ENCODE results near the gene PRKG2.

GRCh38 chr4:81143183-81143582, 71.8 kb downstream of the PRKG2 start:
- no peak for TF ChIP-seq POLR2A (IDR thresholded peaks at IDR 0.05)
- TF ChIP-seq, protein P1, sequence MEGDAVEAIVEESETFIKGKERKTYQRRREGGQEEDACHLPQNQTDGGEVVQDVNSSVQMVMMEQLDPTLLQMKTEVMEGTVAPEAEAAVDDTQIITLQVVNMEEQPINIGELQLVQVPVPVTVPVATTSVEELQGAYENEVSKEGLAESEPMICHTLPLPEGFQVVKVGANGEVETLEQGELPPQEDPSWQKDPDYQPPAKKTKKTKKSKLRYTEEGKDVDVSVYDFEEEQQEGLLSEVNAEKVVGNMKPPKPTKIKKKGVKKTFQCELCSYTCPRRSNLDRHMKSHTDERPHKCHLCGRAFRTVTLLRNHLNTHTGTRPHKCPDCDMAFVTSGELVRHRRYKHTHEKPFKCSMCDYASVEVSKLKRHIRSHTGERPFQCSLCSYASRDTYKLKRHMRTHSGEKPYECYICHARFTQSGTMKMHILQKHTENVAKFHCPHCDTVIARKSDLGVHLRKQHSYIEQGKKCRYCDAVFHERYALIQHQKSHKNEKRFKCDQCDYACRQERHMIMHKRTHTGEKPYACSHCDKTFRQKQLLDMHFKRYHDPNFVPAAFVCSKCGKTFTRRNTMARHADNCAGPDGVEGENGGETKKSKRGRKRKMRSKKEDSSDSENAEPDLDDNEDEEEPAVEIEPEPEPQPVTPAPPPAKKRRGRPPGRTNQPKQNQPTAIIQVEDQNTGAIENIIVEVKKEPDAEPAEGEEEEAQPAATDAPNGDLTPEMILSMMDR (IDR thresholded peaks at IDR 0.05), result no peak
- TF ChIP-seq EP300 (IDR thresholded peaks at IDR 0.05; ENCODE audit: low read depth), result no peak
- TF ChIP-seq POLR2AphosphoS5 (IDR thresholded peaks at IDR 0.05), result no peak

Data from transverse colon (tissue), 4 donors.